ENCODE data around the gene CREB3.

GRCh38 chr9:35723908-35724307 lies 8.6 kb upstream of the CREB3 start:
- TF ChIP-seq KDM2B (CRISPR knock-in tag; IDR thresholded peaks at IDR 0.05), result no peak
- no peak for TF ChIP-seq ZNF77 (CRISPR knock-in tag; IDR thresholded peaks at IDR 0.05)
- TF ChIP-seq ZNF174 (CRISPR knock-in tag; IDR thresholded peaks at IDR 0.05), result no peak
- TF ChIP-seq ADNP (tag; IDR thresholded peaks at IDR 0.05), result no peak
- TF ChIP-seq JUN (IDR thresholded peaks at IDR 0.05; ENCODE audit: borderline replicate concordance, low read depth, low read length), result no peak
- TF ChIP-seq JUN (CRISPR knock-in tag; IDR thresholded peaks at IDR 0.05; ENCODE audit: borderline replicate concordance), result no peak
- TF ChIP-seq SMAD4 (CRISPR knock-in tag; conservative IDR thresholded peaks at IDR 0.05), result no peak
- no peak for TF ChIP-seq NFYB (IDR thresholded peaks at IDR 0.05; ENCODE audit: extremely low read depth, insufficient read length)
- no peak for TF ChIP-seq ZNF830 (CRISPR knock-in tag; IDR thresholded peaks at IDR 0.05)
- TF ChIP-seq NBN (IDR thresholded peaks at IDR 0.05; ENCODE audit: low read depth), result no peak
- TF ChIP-seq HMGN3 (IDR thresholded peaks at IDR 0.05; ENCODE audit: borderline replicate concordance, extremely low read depth, insufficient read length, low read depth, low read length), result no peak
- no peak for TF ChIP-seq PTBP1 (IDR thresholded peaks at IDR 0.05; ENCODE audit: low read depth, low read length)
